H1 (cell line): ENCODE data around the gene HACD1. TPM values are rescaled to one million over a fixed set of nuclear protein-coding genes. Genes with fewer than 3 reads are reported as not detected.

Experiments
- CTCF ChIA-PET: fragments of 300-600 bp; sonication (Branson Sonifier 250); formaldehyde crosslinking; loops from one replicate; lab custom pipeline; 2021; ENCODE audit not compliant: partially characterized antibody; lab: Charles Lee
- POLR2A ChIA-PET: fragments of 300-600 bp; sonication (Branson Sonifier 250); formaldehyde crosslinking; loops from one replicate; lab custom pipeline; 2021; ENCODE audit warnings: inconsistent platforms; ENCODE audit not compliant: partially characterized antibody; lab: Charles Lee
- DNase-seq, 2 experiments: peaks; one replicate each; pipeline versions ENCODE4 v3.0.0 to v3.0.0-alpha.2; 2010 to 2022; ENCODE audit warnings: low spot score in 2 of 2, low read depth in 1 of 2, mixed read lengths in 1 of 2
- FAIRE-seq: peaks from 2 replicates; lab custom pipeline; 2011; peaks lifted over from hg19 to GRCh38; lab: Jason Lieb, UNC
- H2AFZ ChIP-seq: 2 replicates; pipeline ENCODE4 v1.8.1; 2012; ENCODE audit warnings: low read length, inconsistent platforms
- H2AK5ac ChIP-seq: 2 replicates; pipeline ENCODE4 v1.6.1; 2013; ENCODE audit warnings: low read depth, low read length
- H2BK120ac ChIP-seq: replicated peaks from 2 replicates; pipeline ENCODE3; 2013; ENCODE audit warnings: low read depth, low read length, inconsistent platforms
- H2BK12ac ChIP-seq: 2 replicates; pipeline ENCODE4 v1.6.1; 2013; ENCODE audit warnings: low read depth, low read length
- H2BK15ac ChIP-seq: 2 replicates; pipeline ENCODE4 v1.6.1; 2013; ENCODE audit warnings: low read length
- H2BK20ac ChIP-seq: 2 replicates; pipeline ENCODE4 v1.6.1; 2013; ENCODE audit warnings: low read length
- H2BK5ac ChIP-seq: 2 replicates; pipeline ENCODE4 v1.6.1; 2013; ENCODE audit warnings: low read depth, low read length
- H3K14ac ChIP-seq: 2 replicates; pipeline ENCODE4 v1.6.1; 2013; ENCODE audit warnings: inconsistent platforms; ENCODE audit not compliant: insufficient read length
- H3K18ac ChIP-seq: 2 replicates; pipeline ENCODE4 v1.6.1; 2013; ENCODE audit warnings: low read length; ENCODE audit errors: extremely low read depth
- H3K23ac ChIP-seq: 2 replicates; pipeline ENCODE4 v1.6.1; 2013; ENCODE audit warnings: inconsistent platforms; ENCODE audit not compliant: insufficient read length
- H3K23me2 ChIP-seq: 2 replicates; pipeline ENCODE4 v1.6.1; 2013; ENCODE audit warnings: low read depth, low read length
- H3K27ac ChIP-seq: 2 replicates; pipeline ENCODE4 v1.6.1; 2011; ENCODE audit warnings: low read depth, low read length, inconsistent platforms
- H3K27me3 ChIP-seq, 4 experiments: replicated peaks in 1 of 4; 1 replicate in 1 of 4; 2 replicates in 3 of 4; pipeline versions ENCODE4 v1.6.1 to v1.8.1; 2011 to 2013; ENCODE audit warnings: low read length in 3 of 4, mild to moderate bottlenecking in 3 of 4, inconsistent platforms in 2 of 4, mixed read lengths in 2 of 4, moderate library complexity in 1 of 4; ENCODE audit not compliant: control insufficient read depth in 3 of 4, insufficient read depth in 3 of 4; ENCODE audit errors: extremely low read depth in 1 of 4
- H3K36me3 ChIP-seq, 4 experiments: 2 replicates each; pipeline versions ENCODE4 v1.6.1 to v1.8.1; 2011 to 2013; ENCODE audit warnings: mild to moderate bottlenecking in 4 of 4, low read length in 3 of 4, moderate library complexity in 2 of 4, control low read depth in 1 of 4, inconsistent platforms in 1 of 4; ENCODE audit not compliant: insufficient read depth in 4 of 4, control insufficient read depth in 2 of 4
- H3K4ac ChIP-seq: replicated peaks from 2 replicates; pipeline ENCODE3; 2013; ENCODE audit warnings: low read length, low read depth, mixed read lengths, inconsistent platforms; ENCODE audit not compliant: insufficient read length
- H3K4me1 ChIP-seq, 4 experiments: replicated peaks in 1 of 4; 1 replicate in 1 of 4; 2 replicates in 3 of 4; pipeline versions ENCODE4 v1.6.1 to v1.8.1; 2011 to 2013; ENCODE audit warnings: low read length in 3 of 4, inconsistent platforms in 2 of 4, mixed read lengths in 1 of 4; ENCODE audit not compliant: insufficient read depth in 4 of 4, control insufficient read depth in 3 of 4
- H3K4me2 ChIP-seq, 2 experiments: 2 replicates each; pipeline versions ENCODE4 v1.6.1 to v1.8.1; 2011 to 2013; ENCODE audit warnings: low read depth in 2 of 2, low read length in 2 of 2, control low read depth in 1 of 2, inconsistent platforms in 1 of 2, mild to moderate bottlenecking in 1 of 2; ENCODE audit not compliant: insufficient read depth in 1 of 2
- H3K4me3 ChIP-seq, 4 experiments: fragments of 200-600, 300-600 bp in 1 of 4; sonication (generic), shearing (Covaris generic), sonication (Bioruptor Twin) in 1 of 4; 2 replicates each; pipeline versions ENCODE4 v1.5.1 to v1.8.1; 2011 to 2016; ENCODE audit warnings: low read length in 4 of 4, low read depth in 3 of 4, control low read depth in 2 of 4, inconsistent platforms in 2 of 4, mild to moderate bottlenecking in 2 of 4, mixed read lengths in 1 of 4, moderate library complexity in 1 of 4; ENCODE audit not compliant: insufficient read depth in 2 of 4; ENCODE audit errors: extremely low read depth in 1 of 4
- H3K56ac ChIP-seq: replicated peaks from 2 replicates; pipeline ENCODE3; 2013; ENCODE audit warnings: low read depth, mild to moderate bottlenecking, mixed read lengths, low read length, inconsistent platforms; ENCODE audit not compliant: insufficient read length
- H3K79me1 ChIP-seq: 2 replicates; pipeline ENCODE4 v1.6.1; 2013; ENCODE audit warnings: low read depth, low read length, control low read depth
- H3K79me2 ChIP-seq, 2 experiments: 2 replicates each; pipeline versions ENCODE4 v1.6.1 to v1.8.1; 2012 to 2013; ENCODE audit warnings: low read length in 2 of 2, mild to moderate bottlenecking in 2 of 2, inconsistent platforms in 1 of 2; ENCODE audit not compliant: insufficient read depth in 2 of 2, control insufficient read depth in 1 of 2
- H3K9ac ChIP-seq, 4 experiments: replicated peaks in 1 of 4; 1 replicate in 1 of 4; 2 replicates in 3 of 4; pipeline versions ENCODE4 v1.6.1 to v1.8.1; 2011 to 2013; ENCODE audit warnings: low read depth in 3 of 4, low read length in 3 of 4, control low read depth in 2 of 4, mild to moderate bottlenecking in 2 of 4, moderate library complexity in 2 of 4, inconsistent platforms in 1 of 4; ENCODE audit errors: extremely low read depth in 1 of 4
- H3K9me3 ChIP-seq, 2 experiments: 2 replicates each; pipeline versions ENCODE4 v1.6.1 to v1.8.1; 2012 to 2013; ENCODE audit warnings: mild to moderate bottlenecking in 2 of 2, moderate library complexity in 2 of 2, control low read depth in 1 of 2, inconsistent platforms in 1 of 2, low read depth in 1 of 2, low read length in 1 of 2, mixed read lengths in 1 of 2; ENCODE audit not compliant: insufficient read depth in 2 of 2
- H4K20me1 ChIP-seq, 2 experiments: replicated peaks in 1 of 2; 2 replicates each; pipeline versions ENCODE3 to v1.8.1; 2011 to 2013; ENCODE audit warnings: inconsistent platforms in 2 of 2, low read length in 2 of 2, mild to moderate bottlenecking in 1 of 2; ENCODE audit not compliant: insufficient read depth in 2 of 2, control insufficient read depth in 1 of 2
- H4K5ac ChIP-seq: 2 replicates; pipeline ENCODE4 v1.6.1; 2013; ENCODE audit warnings: low read length, low read depth, mixed read lengths, inconsistent platforms; ENCODE audit not compliant: insufficient read length
- H4K8ac ChIP-seq: 2 replicates; pipeline ENCODE4 v1.8.0; 2013; ENCODE audit warnings: mild to moderate bottlenecking, moderate library complexity, low read length, inconsistent platforms; ENCODE audit not compliant: insufficient read depth; ENCODE audit errors: extremely low read depth
- H4K91ac ChIP-seq: replicated peaks from 2 replicates; pipeline ENCODE3; 2013; ENCODE audit warnings: low read length, mixed read lengths, inconsistent platforms; ENCODE audit not compliant: insufficient read length
- BCL11A ChIP-seq, 2 experiments: IDR thresholded peaks; one replicate each; pipeline ENCODE4 v1.6.1; 2011; ENCODE audit warnings: low read depth in 2 of 2, low read length in 2 of 2, mild to moderate bottlenecking in 2 of 2
- CEBPB ChIP-seq: IDR thresholded peaks from 2 replicates; pipeline ENCODE4 v1.6.1; 2012; ENCODE audit warnings: low read depth, low read length
- CTCF ChIP-seq, 3 experiments: IDR thresholded peaks; 1 replicate in 2 of 3; 2 replicates in 1 of 3; pipeline versions ENCODE4 v1.5.1 to v1.6.1; 2011; ENCODE audit warnings: low read length in 3 of 3, mild to moderate bottlenecking in 3 of 3, inconsistent platforms in 2 of 3, low read depth in 1 of 3, moderate library complexity in 1 of 3; ENCODE audit not compliant: insufficient read depth in 1 of 3; ENCODE audit errors: control extremely low read depth in 1 of 3
- EGR1 ChIP-seq: IDR thresholded peaks from 2 replicates; pipeline ENCODE4 v1.6.1; 2011; ENCODE audit warnings: low read depth, low read length, borderline replicate concordance
- KDM1A ChIP-seq: fragments of 200-600, 300-600 bp; sonication (generic); IDR thresholded peaks from 2 replicates; pipeline ENCODE4 v1.7.1; 2016; ENCODE audit warnings: mild to moderate bottlenecking, low read length, borderline replicate concordance
- MAFK ChIP-seq: IDR thresholded peaks from 2 replicates; pipeline ENCODE4 v1.6.1; 2012; ENCODE audit warnings: low read depth, mild to moderate bottlenecking, improper control_type of control experiment, low read length
- NANOG ChIP-seq: IDR thresholded peaks from 2 replicates; pipeline ENCODE4 v1.6.1; 2011; ENCODE audit warnings: low read length, low read depth, mild to moderate bottlenecking, inconsistent platforms; ENCODE audit not compliant: insufficient read depth, poor library complexity, severe bottlenecking
- SIN3A ChIP-seq, 2 experiments: IDR thresholded peaks in 1 of 2; conservative IDR thresholded peaks in 1 of 2; 2 replicates each; pipeline ENCODE4 v1.6.1; 2011 to 2012; ENCODE audit warnings: low read length in 2 of 2, improper control_type of control experiment in 1 of 2, low read depth in 1 of 2, mild to moderate bottlenecking in 1 of 2
- SIX5 ChIP-seq: IDR thresholded peaks from 2 replicates; pipeline ENCODE4 v1.6.1; 2011; ENCODE audit warnings: mild to moderate bottlenecking, low read depth, low read length
- TBP ChIP-seq: IDR thresholded peaks from 2 replicates; pipeline ENCODE4 v1.6.1; 2011; ENCODE audit warnings: low read depth, low read length, improper control_type of control experiment
- WGBS, 2 experiments: shearing (Covaris generic) in 1 of 2; methylation state at CpG; one replicate each; pipeline versions ENCODE4 v1.1.6 to v1.1.7; 2013 to 2015; ENCODE audit warnings: low lambda C conversion rate in 2 of 2, mixed read lengths in 2 of 2, inconsistent platforms in 1 of 2, low coverage in 1 of 2, missing lambda C conversion rate in 1 of 2; ENCODE audit not compliant: insufficient replicate concordance in 2 of 2, insufficient coverage in 1 of 2, insufficient read length in 1 of 2; ENCODE audit errors: extremely low coverage in 1 of 2, missing lambda C conversion rate in 1 of 2; 5-methylcytosine and 5-hydroxymethylcytosine counted together
- polyA plus RNA-seq, 7 experiments: library from polyadenylated mRNA; depleted of rRNA in 3 of 7; stranded (reverse) in 5 of 7; unstranded in 2 of 7; fragments of >200 nt in 5 of 7; fragments of 200-250 nt in 2 of 7; gene quantifications; 1 replicate in 5 of 7; 2 replicates in 1 of 7; 4 replicates in 1 of 7; pipeline versions ENCODE4 v1.2.1 to v1.2.3, GENCODE V29; 2011 to 2013; ENCODE audit warnings: missing spikeins in 2 of 7, mixed read lengths in 2 of 7
- total RNA-seq: library from RNA; stranded (reverse); fragmentation: NEBNext Ultra II Directional; extraction: Animal tissue kit (Norgen Biotek cat#: 25700); gene quantifications from 2 replicates; pipeline ENCODE4 v1.2.1, GENCODE V29; 2021

HACD1 gene
- total and polyA plus RNA-seq, 2 of the 8 experiments (the other 6 are each of a cell fraction or from before 2014, with no cell fraction given) = 18.7 to 30.8 TPM

GRCh38 chr10:17643339-17643754, 26.2 kb upstream of the HACD1 start:
- H4K5ac ChIP-seq = peak overlapping the region; percentile 77
- no peak overlapping the region; the same call in 1 of the 2 replicates for H2BK12ac ChIP-seq
- no peak overlapping the region for H3K23ac ChIP-seq
- peak overlapping the region; percentile 42; the same call in 1 of the 2 replicates for H3K18ac ChIP-seq
- peak overlapping the region; percentile 71 to 81 for H3K4me2 ChIP-seq
- H2AFZ ChIP-seq = peak overlapping the region; percentile 81
- WGBS, 2 experiments = 3% methylated on average over 13 of the region's 13 CpGs; no CpG with 5 or more reads in 1 of the 2 experiments
- H3K27ac ChIP-seq = peak overlapping the region; percentile 99
- H4K8ac ChIP-seq = peak overlapping the region; percentile 22; the same call in 1 of the 2 replicates
- CTCF ChIA-PET = interaction anchor here (1.3 to 1.6 kb wide), 3 partner anchors 20 to 94 kb away, joined by 4 to 5 read pairs (median 4); no protein-coding TSS in a partner anchor
- no peak overlapping the region for H3K14ac ChIP-seq
- POLR2A ChIA-PET = interaction anchor here (0.9 to 3.8 kb wide), 15 partner anchors 9 to 61 kb away, joined by 3 to 29 read pairs (median 5); partner anchors contain the start of gene HACD1
- H2BK120ac ChIP-seq = no peak overlapping the region
- H2BK15ac ChIP-seq = no peak overlapping the region
- H4K91ac ChIP-seq = no peak overlapping the region
- no peak for FAIRE-seq
- H3K4ac ChIP-seq = no peak overlapping the region
- H3K79me1 ChIP-seq = no peaks in the 10 kb centered on the region
- H3K27me3 ChIP-seq = no peaks in the 10 kb centered on the region
- H3K4me3 ChIP-seq = peak overlapping the region; percentile 86 to 98 (median 96)
- H4K20me1 ChIP-seq = peaks cover 0 to 2% of the 10 kb centered on the region in 2 experiments
- peaks cover 0 to 2% (median under 1%) of the 10 kb centered on the region in 4 experiments; a peak in 2 of 8 replicates for H3K36me3 ChIP-seq
- H2BK5ac ChIP-seq = peak overlapping the region; percentile 100
- peak overlapping the region; percentile 43 for H3K56ac ChIP-seq
- H3K9ac ChIP-seq = peak overlapping the region; percentile 70 to 100 (median 92)
- H3K9me3 ChIP-seq = no peaks in the 10 kb centered on the region
- H2AK5ac ChIP-seq = no peak overlapping the region
- DNase-seq = no peak
- no peaks in the 10 kb centered on the region; the same call in 1 of the 2 replicates for H3K23me2 ChIP-seq
- H2BK20ac ChIP-seq = no peak overlapping the region
- H3K4me1 ChIP-seq = peaks cover 0 to 5% (median 1%) of the 10 kb centered on the region in 4 experiments; a peak in 4 of 7 replicates
- H3K79me2 ChIP-seq = peaks cover 17 to 64% of the 10 kb centered on the region in 2 experiments
- TF ChIP-seq KDM1A = no peak
- TF ChIP-seq CEBPB = no peak
- TF ChIP-seq CTCF (IDR thresholded peaks at IDR 0.05; ENCODE audit: control extremely low read depth in 1 of 3, insufficient read depth in 1 of 3, low read depth in 1 of 3, low read length in 3 of 3) = no peak
- TF ChIP-seq MAFK = no peak
- peak in 1 of 2 experiments; percentile 56; a peak in 1 of 4 replicates for TF ChIP-seq SIN3A (conservative IDR thresholded peaks at IDR 0.05 in 1 of 2, IDR thresholded peaks at IDR 0.05 in 1 of 2; ENCODE audit: low read depth in 1 of 2, low read length in 2 of 2)
- TF ChIP-seq SIX5 = no peak
- no peak for TF ChIP-seq EGR1
- no peak for TF ChIP-seq BCL11A (IDR thresholded peaks at IDR 0.05; ENCODE audit: low read depth in 2 of 2, low read length in 2 of 2)
- TF ChIP-seq NANOG = no peak
- TF ChIP-seq TBP = no peak
